Uterus (tissue), 4 donors: ENCODE results near the gene CCDC70. TPM values are rescaled to one million over a fixed set of nuclear protein-coding genes. Genes with fewer than 3 reads are reported as not detected.

ENCODE experiments used
- DNase-seq, 2 donors: peaks; one replicate each; pipeline ENCODE4 v3.0.0-alpha.2; 2019 to 2020
- H3K27ac ChIP-seq, 2 donors: fragments of 200-600 bp; sonication (generic); 1 replicate in 1 of 2; 2 replicates in 1 of 2; pipeline ENCODE4 v1.5.1; 2016 to 2018
- H3K27me3 ChIP-seq, 2 donors: fragments of 200-600 bp; sonication (generic); one replicate each; pipeline ENCODE4 v1.5.1; 2018 to 2019; ENCODE audit warnings: control low read depth in 1 of 2
- H3K36me3 ChIP-seq, 2 donors: fragments of 200-600 bp; sonication (generic); one replicate each; pipeline ENCODE4 v1.5.1; 2019; ENCODE audit warnings: control low read depth in 1 of 2
- H3K4me1 ChIP-seq, 2 donors: fragments of 200-600 bp; sonication (generic); one replicate each; pipeline ENCODE4 v1.5.1; 2018 to 2019; ENCODE audit warnings: control low read depth in 1 of 2
- H3K4me3 ChIP-seq, 2 donors: fragments of 200-600 bp; sonication (generic); 1 replicate in 1 of 2; 2 replicates in 1 of 2; pipeline ENCODE4 v1.5.1; 2018 to 2019; ENCODE audit warnings: mild to moderate bottlenecking in 1 of 2
- H3K9me3 ChIP-seq, 2 donors: fragments of 200-600 bp; sonication (generic); one replicate each; pipeline ENCODE4 v1.5.1; 2019; ENCODE audit warnings: control low read depth in 1 of 2
- POLR2A ChIP-seq, 2 donors: fragments of 450-650 bp; IDR thresholded peaks; one replicate each; pipeline ENCODE4 v1.6.1; 2016; ENCODE audit warnings: antibody characterized with exemption in 2 of 2, mild to moderate bottlenecking in 1 of 2, moderate library complexity in 1 of 2
- intact Hi-C: fragments of 100-400 bp; cut with DNase I; formaldehyde crosslinking; loops from one replicate; pipeline ENCODE4 v1.15.1; 2023; ENCODE audit warnings: low total_unique reads
- total RNA-seq, 4 donors: library from RNA; depleted of rRNA in 3 of 4; stranded (reverse); fragments of >200 nt in 3 of 4; gene quantifications; one replicate each; pipeline versions ENCODE4 v1.1.0 to v1.2.4, GENCODE V29; 2014 to 2023
- TF ChIP-seq, protein P1 (sequence below), 4 experiments: fragments of 200-600 bp in 2 of 4; fragments of 450-650 bp in 2 of 4; sonication (generic) in 2 of 4; IDR thresholded peaks; one replicate each; pipeline ENCODE4 v1.5.1; 2016 to 2019; ENCODE audit warnings: antibody characterized with exemption in 4 of 4, mild to moderate bottlenecking in 2 of 4, moderate library complexity in 1 of 4
- donor health status: DM: yes; HTN: yes; CAD: no.

CCDC70 gene
- total RNA-seq, 4 donors from 2014 or later = not detected

GRCh38 chr13:51825165-51825592, 36.6 kb upstream of the CCDC70 start:
- no peak for TF ChIP-seq POLR2A (IDR thresholded peaks at IDR 0.05)
- TF ChIP-seq, protein P1, sequence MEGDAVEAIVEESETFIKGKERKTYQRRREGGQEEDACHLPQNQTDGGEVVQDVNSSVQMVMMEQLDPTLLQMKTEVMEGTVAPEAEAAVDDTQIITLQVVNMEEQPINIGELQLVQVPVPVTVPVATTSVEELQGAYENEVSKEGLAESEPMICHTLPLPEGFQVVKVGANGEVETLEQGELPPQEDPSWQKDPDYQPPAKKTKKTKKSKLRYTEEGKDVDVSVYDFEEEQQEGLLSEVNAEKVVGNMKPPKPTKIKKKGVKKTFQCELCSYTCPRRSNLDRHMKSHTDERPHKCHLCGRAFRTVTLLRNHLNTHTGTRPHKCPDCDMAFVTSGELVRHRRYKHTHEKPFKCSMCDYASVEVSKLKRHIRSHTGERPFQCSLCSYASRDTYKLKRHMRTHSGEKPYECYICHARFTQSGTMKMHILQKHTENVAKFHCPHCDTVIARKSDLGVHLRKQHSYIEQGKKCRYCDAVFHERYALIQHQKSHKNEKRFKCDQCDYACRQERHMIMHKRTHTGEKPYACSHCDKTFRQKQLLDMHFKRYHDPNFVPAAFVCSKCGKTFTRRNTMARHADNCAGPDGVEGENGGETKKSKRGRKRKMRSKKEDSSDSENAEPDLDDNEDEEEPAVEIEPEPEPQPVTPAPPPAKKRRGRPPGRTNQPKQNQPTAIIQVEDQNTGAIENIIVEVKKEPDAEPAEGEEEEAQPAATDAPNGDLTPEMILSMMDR (IDR thresholded peaks at IDR 0.05) = no peak

GRCh38 chr13:51825681-51826254, 36.0 kb upstream of the CCDC70 start:
- no peaks in the 10 kb centered on the region for H3K9me3 ChIP-seq
- TF ChIP-seq, protein P1 (IDR thresholded peaks at IDR 0.05) = no peak
- TF ChIP-seq POLR2A (IDR thresholded peaks at IDR 0.05) = no peak
- peak overlapping the region; percentile 63 to 69 for H3K27ac ChIP-seq
- H3K4me1 ChIP-seq = no peaks in the 10 kb centered on the region
- no peak overlapping the region for H3K4me3 ChIP-seq
- DNase-seq = no peak
- intact Hi-C loops = no loop called here
- no peaks in the 10 kb centered on the region for H3K27me3 ChIP-seq
- no peaks in the 10 kb centered on the region for H3K36me3 ChIP-seq

More at GRCh38 chr13:51825165-51825592, 36.6 kb upstream of the CCDC70 start:
- H3K4me1 ChIP-seq = no peaks in the 10 kb centered on the region
- intact Hi-C loops = no loop called here
- peak in 1 of 2 donors; percentile 38 for DNase-seq
- H3K27me3 ChIP-seq = no peaks in the 10 kb centered on the region
- no peaks in the 10 kb centered on the region for H3K36me3 ChIP-seq
- peak overlapping the region; percentile 63 to 69 for H3K27ac ChIP-seq
- H3K9me3 ChIP-seq = no peaks in the 10 kb centered on the region
- H3K4me3 ChIP-seq = no peak overlapping the region

DNA sequence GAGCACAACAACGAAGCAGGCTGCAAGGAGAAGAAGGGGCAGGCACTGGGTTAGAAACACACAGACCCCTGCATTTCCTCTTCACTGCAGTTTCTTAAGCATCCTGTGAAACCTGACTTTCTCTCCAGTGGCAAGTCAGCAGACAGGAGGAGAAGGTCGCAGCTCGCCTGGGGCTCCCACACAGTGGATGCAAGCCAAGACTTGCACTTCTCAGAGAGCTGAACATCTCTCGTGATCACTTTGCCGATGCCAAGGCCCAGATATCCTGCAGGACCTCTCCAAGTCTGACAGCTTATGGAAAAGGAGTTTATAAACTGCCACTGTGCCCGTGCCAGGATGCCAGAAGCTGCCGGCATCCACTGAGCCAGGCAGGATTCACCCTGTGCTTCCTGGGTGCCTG, 35.2 kb upstream of the CCDC70 start:
- no peak overlapping the region for H3K4me3 ChIP-seq
- H3K27ac ChIP-seq = peak overlapping the region; percentile 63 to 69
- no peaks in the 10 kb centered on the region for H3K4me1 ChIP-seq
- H3K36me3 ChIP-seq = no peaks in the 10 kb centered on the region
- no peaks in the 10 kb centered on the region for H3K9me3 ChIP-seq
- TF ChIP-seq, protein P1 (IDR thresholded peaks at IDR 0.05) = no peak
- H3K27me3 ChIP-seq = no peaks in the 10 kb centered on the region
- peak; percentile 66 to 68 for DNase-seq
- intact Hi-C loops = no loop called here

DNA sequence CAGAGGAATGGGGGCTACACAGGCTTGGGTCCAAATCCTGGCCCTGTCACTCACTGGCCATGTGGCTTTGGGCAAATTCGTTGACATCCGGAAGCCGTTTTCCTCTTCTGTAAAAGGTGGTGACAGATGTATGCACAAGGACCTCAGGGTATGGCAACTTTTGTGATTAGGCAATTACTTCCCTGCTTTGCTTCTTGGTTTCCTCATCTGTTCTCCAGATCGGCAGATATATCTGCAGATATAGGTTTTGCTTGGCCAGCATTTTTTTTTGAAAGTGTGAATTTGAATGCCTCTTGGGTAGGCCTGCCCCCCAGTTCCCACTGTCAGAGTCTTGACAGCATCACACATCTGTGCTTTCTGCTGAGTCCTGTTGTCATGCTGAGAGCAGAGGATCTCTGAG, 34.5 kb upstream of the CCDC70 start:
- peak overlapping the region; percentile 63 to 69 for H3K27ac ChIP-seq
- H3K27me3 ChIP-seq = no peaks in the 10 kb centered on the region
- TF ChIP-seq POLR2A (IDR thresholded peaks at IDR 0.05) = no peak
- TF ChIP-seq, protein P1 (IDR thresholded peaks at IDR 0.05) = no peak
- H3K4me3 ChIP-seq = no peak overlapping the region
- no peaks in the 10 kb centered on the region for H3K36me3 ChIP-seq
- H3K9me3 ChIP-seq = no peaks in the 10 kb centered on the region
- intact Hi-C loops = no loop called here
- DNase-seq = no peak
- H3K4me1 ChIP-seq = no peaks in the 10 kb centered on the region

GRCh38 chr13:51828730-51829567, 32.8 kb upstream of the CCDC70 start:
- no peaks in the 10 kb centered on the region for H3K9me3 ChIP-seq
- TF ChIP-seq POLR2A (IDR thresholded peaks at IDR 0.05) = no peak
- TF ChIP-seq, protein P1 (IDR thresholded peaks at IDR 0.05) = no peak
- intact Hi-C loops = no loop called here
- DNase-seq = no peak
- H3K27me3 ChIP-seq = no peaks in the 10 kb centered on the region
- H3K4me3 ChIP-seq = no peak overlapping the region
- no peak overlapping the region for H3K27ac ChIP-seq
- H3K4me1 ChIP-seq = no peaks in the 10 kb centered on the region
- H3K36me3 ChIP-seq = no peaks in the 10 kb centered on the region
